ENCODE measurements around the gene HBS1L.

The HBS1L gene

DNA sequence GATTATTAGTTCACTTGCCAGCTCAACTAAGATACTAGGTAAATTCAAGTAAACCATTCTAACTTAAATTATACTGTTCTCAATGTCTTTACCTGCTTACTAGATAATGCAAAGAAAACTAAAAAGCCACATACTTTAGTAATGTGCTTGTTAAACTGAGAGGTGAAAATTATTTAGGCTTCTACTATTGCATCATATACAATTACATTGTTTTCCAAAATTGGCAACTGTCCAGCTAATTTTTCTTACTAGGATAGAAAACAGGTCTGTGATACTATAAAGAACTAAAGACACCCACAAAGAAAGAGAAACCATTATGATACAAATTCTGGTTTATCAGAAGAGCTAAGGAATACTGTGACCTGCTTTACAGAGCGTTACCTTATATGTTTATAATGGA lies 59.1 kb downstream of the HBS1L start:
- no peak for DNase-seq

DNA sequence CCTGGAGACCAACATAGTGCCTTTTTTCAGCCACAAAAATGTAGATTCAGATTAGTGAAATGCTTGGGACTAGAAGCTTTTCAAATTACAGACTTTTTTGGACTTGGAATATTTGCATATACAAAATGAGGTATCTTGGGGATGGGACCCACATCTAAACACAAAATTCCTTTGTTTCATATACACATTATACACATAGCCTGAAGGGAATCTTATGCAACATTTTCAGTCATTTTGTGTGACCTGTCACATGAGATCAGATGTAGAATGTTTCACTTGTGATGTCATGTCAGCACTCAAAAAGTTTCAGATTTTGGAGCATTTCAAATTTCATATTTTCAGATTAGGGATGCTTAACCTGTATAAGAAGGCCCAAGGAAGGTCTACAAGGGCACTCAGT lies 60.2 kb downstream of the HBS1L start:
- DNase-seq: no peak

DNA sequence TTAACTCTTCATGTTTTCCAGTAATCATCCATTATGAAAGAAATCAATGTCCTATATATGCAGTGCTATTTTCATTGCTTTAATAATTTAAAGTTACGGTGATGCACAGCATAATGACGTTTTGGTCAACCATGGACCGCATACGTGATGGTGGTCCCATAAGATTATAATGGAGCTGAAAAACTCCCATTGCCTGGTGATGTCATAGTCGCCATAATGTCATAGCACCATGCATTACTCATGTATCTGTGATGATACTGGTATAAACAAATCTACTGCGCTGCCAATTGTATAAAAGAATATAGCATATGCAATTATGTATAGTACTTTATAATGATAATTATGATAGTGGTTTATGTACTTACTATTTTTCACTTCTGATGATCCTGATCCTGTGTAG lies 62.5 kb downstream of the HBS1L start:
- no peak for DNase-seq

DNA sequence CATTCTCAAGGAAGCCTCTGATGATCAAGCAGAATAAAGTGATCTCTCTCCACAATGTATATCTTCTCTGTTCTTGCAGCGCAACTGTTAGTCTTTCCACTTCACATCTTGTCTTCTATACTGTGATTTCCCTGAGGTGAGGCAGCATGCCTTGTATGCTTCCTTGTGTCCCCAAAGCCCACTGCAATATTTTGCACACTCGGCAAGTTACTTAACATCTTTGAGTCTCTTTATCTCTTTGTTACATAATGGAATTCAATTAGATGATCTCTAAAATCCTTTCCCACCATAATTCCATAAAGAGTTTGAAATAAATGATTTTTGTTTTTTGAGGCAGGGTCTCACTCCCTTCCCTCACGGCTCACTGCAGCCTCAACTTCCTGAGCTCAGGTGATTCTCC lies 64.4 kb downstream of the HBS1L start:
- DNase-seq: no peak

DNA sequence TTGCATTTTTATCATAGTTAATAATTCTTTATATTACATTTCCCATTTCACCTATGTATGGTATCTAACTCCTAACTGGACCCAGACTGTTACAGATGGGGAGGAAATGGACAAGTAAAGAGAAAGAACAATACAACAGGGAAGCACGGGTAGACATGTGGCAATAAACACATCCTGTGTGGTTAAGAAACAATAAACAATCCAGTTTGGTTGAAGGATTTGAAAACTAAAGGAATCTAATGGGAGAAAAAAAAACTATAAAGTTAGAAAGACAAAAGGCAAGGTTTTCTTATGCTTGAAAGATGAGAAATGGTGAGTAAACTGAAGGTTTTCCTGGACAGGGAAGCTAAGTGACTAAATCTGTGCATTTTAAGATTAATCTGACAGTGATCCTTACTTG lies 69.8 kb downstream of the HBS1L start:
- no peak for DNase-seq

DNA sequence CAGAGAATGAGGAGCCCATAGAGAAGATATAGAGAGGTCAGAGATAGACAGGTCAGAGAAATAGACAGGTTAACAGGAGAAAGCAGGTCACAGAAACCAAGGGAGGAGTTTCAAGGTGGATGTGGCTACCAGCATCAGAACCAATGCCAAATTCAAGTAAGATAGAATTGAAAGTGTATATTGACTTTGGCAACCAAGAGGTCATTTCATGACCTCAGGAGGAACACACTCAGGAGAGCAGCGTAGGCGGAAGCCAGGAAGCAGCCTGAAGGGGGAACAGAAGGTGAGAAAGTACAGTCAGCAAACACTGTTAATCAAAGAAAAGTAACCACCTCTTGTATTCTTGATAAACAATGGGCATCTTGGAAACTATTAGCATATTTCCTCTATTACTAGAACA lies 70.8 kb downstream of the HBS1L start:
- DNase-seq: no peak

DNA sequence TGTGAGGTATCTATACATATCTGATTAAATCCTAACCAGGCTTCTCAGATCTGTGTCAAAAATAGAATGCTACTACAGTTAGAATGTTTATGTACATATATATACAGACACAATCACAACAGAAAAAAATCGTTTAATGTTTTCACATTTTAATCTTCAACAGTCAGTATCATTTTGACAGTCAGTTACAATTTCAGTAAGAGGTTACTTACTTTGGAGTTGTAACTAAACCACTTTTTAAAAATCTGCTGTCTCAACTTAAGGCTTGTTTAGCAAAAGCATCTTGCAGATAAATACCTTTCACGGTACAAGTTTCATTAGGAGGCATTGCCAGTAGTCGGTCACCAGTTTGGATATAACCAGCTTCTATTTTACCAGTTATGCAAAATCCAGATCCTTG lies 72.5 kb downstream of the HBS1L start:
- no peak for DNase-seq

DNA sequence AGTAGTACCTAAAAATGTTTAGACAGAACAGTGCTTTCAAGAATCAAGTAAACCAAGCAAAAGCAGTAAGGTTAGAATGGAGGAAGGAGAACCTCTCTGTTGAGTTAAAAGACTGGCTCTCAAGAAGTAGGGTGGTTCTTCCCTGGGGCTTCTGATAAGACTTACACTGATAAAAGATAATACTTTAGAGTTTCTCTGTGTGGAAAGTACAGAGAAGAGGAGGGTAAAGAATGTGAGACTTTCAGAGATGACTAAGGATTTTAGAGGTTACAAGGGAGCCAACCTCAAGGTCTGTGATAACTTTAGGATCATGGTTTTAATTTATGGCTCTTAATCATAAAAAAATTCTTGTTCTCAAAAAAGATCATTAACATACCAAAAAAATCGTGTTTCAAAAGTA lies 73.8 kb downstream of the HBS1L start:
- no peak for DNase-seq

DNA sequence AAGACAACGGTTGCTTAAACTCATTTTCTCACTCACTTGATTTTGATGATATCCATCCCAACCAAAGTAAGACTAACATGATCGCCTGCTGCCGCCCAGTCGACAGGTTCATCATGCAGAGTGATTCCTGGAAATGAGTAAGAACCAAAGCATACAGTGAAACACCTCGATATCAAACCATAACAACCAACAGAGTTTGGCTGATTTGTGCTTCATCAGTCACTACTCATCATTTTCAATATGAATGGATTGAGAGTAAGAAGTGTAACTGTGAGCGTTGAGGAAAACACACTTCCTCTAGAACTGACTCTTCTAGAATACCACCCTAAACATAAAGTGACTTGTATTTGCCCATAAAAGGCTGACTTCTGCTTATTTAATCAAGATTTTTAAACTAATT lies 75.5 kb downstream of the HBS1L start:
- no peak for DNase-seq

DNA sequence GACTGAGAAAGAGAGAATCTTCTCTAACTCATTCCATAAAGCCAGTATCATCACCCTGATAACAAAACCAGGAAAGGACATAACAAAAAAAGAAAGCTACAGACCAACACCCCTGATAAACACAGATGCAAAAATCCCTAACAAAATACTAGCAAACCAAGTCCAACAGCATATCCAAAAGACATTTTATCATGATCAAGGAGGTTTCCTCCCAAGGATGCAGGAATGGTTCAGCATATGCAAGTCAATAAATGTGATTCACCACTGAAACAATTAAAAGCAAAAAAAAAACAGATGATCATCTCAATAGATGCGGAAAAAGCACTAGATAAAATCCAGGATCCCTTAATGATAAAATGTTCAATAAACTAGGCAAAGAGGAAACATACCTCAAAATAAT lies 80.3 kb downstream of the HBS1L start:
- DNase-seq: no peak

DNA sequence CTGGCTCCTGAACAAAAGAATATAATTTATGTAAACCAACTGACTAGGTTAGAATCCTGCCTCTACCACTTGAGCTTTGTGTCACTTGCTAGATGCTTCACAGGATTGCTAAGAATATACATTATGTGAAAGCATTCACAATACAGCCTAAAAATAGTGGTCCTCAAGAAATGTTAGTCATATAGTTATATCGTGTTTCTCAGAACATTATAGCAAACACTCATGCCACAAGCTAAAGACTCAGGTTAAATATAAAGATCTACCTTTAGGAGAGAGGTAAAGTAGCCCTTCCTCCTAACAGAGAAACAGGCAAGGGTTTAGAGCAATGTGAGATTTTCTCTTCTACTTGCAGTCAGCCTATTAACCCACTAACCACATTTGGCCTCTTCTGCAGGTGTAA lies 86.9 kb downstream of the HBS1L start:
- DNase-seq: no peak

DNA sequence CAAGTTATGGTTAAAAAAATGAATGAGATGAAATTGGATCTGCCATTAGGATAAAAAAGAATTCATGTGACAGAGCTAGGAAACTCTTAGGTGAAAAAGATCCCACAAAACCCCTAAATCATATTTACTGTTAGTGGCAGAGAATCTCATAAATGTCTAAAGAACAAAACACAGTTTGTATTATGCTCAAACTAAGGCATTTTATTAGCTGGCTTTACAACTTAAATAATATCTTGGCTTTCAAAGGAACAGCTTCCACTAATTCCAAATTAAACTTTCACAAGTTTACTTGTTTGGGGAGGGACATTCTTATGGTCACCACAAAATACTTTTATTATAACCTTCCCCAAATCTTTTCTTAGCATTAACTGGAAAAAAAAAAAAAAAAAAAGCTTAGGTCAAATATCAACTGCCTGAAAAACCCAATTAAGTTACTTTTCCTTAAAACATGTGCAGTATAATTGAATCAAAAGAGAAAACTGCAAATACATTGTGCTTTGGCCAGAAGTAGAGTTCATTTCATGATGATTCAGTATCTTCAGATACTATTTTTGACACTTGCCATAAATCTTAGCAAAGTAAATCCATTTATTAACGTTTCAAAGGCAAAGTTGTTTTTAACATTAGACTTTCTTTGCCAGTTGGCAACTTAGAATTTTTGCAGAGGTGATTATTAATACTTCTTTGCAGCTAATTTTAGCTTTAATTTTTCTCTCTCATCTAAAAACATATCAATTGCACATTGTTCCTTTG lies 90.0 kb downstream of the HBS1L start:
- no peak for DNase-seq

DNA sequence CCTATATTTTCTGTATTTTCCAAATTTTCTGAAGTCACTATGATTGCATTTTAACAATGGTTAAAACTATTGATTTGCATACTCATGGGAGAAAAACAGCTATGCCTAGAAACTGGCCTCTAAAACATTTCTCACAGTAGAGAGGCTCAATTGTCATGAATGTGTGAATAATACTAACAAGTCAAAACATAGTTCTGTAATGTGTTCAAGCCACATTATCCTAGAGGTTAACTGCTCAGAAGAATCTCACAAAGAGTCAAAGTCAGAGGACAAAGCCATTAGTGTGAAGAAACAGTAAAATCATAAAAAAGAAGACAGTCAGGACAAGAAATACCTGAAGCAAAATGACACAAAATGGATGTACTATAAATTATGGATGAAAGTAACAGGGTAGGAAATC lies 92.2 kb downstream of the HBS1L start:
- no peak for DNase-seq

DNA sequence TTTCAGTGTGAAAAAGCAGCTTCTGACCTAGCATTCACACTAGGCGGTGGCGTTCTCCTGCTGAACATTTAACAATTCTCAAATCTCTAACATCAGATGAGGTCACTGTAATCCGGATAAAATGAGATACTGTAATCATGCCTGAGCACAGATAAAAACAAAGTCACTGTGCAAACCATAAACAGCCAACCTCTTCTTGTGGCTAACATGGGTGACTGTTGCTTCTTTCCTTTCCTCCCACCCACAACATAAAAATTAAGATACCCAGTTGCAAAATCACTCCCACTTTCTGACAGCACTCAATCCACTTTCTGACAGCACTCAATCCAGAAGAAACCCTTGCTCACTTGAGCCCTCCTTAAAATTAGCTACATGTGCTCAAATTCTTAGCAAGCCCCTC lies 93.3 kb downstream of the HBS1L start:
- DNase-seq: no peak

DNA sequence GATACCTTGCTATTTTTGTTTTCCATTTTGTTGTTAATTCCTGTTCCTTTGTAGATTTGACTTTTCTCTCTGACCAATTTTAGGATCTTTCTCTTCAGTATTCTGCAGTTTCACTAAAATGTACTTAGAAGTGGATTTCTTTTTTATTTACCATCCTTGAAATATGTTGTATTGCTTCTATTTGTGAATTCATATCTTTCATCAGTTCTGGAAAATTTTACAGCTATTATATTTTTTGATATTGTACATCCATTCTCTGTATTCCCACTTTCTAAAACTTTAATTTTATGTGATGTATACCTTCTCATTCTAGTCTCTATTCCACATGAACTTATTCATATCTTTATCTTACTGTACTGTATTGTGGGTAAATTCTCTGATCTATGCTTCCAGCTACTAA lies 95.0 kb downstream of the HBS1L start:
- no peak for DNase-seq

DNA sequence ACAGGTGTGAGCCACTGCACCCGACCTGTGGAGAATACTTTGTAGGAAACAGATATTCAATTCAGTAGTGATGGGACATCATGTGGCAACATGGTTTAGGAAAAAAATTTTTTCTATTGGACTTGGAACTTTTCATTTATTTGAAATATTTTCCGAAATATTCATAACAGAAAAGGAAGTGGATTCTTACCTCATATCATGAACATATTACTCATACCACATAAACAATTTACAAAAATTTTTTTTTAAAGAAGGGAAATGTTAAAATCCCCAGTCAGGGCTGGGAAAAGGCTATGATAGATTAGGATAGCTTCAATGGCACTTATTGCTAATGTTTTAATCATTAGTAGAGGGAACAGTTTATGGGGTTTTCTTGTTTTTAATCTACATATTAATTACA lies 97.9 kb downstream of the HBS1L start:
- no peak for DNase-seq

DNA sequence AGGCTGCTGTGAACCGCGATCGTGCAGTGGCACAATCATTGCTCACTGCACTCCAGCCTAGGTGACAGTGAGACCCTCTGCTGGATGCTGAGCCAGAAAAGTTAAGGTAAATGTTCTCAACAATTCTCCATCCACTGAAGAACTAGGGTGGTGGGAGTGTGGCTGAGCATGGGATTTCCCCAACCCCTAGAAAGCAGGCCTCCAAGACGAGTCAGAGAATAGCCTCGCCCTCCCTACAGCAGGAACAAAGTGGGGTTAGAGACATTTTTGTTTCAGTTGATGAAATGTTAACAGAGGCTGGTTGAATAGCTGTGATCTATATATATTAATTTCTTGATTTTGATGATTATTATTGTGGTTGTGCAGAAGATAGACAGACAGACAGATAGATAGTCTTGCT lies 98.6 kb downstream of the HBS1L start:
- no peak for DNase-seq

DNA sequence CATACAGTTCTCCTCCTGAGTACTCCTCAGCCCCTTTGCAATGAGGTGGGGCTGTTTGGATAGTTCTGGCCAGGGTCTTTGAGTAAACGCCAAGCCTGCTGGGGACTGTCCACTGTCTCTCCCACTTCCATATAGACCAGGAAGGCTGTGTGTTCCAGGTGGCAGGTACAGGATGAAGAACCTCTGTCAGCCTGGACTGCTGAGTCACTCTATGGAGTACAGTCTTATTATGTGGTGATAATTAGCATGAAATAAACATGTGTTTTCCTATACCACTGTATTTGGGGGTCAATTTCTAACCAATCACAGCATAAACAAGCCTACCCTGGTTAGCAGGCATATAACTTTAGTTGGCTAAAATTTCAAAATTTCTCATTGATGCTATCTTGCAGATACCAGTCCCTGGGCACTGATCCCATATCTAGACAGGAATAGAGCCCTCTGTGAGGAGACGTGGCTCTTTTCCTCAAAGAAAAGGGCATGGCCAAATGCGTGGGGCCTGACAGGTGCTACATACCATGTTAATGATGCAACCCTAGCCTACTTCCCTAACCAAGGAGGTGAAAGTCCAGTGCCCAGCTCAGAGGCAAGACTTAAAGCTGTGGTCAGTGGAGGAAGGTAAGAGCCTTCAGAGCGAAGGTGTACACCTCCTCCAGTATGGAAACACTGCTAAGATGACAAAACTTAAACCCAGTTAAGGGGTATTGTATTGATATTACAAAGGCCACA lies 100.2 kb downstream of the HBS1L start:
- DNase-seq: no peak

DNA sequence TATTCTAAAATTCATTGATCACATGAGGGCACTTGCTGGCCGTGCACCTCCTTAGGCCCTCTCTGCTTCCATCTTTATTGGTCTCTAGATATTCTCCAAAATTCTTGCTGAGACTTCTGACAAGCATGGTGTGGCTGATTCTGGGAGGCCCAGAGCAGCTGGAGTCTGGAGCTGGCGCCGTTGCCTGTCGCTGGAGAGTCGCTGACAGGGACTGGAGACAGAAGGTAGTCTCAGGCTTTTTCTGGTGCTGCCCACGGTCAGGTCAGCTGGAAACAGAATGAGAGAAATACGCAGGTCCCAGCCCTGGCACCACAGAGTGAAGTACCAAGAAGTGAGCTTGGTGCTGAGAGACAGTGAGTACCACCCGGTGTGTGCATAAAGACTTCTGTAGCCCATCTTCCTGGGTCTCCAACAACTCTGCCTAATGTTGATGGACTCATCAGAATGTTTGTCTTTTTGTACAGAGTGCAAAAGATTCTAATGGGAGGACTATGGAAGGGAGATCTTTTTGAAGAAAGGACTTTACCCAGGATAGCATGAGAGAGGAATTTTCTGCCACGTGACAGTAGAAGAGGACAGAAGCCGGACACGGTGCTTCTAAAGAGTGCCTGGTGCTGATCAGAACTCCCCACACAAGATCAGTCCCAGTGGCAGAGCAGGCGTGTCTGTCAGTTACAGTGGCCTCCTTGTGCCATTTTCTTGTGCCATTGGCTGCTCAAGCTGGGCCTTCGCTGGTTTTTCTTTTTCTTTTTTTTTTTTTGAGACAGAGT lies 102.9 kb downstream of the HBS1L start:
- no peak for DNase-seq

DNA sequence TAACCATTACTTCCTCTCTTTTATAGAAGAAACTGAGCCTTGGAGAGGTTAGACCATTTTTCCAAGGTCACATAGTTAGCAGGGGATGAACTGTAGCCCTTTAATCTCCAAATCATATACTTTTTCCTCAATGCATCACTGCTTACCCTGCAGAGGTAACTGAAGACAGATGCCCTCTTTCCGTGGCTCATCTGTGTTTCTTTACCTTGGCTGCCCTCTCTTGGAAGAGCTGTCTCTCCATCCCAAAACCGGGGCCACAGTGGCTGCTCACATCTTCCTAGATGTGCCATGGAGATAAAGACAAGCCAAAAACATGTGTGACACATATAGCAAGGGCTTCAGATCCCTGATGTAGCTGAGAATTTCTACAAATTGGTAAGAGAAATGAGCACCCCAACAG lies 104.1 kb downstream of the HBS1L start:
- DNase-seq: no peak

DNA sequence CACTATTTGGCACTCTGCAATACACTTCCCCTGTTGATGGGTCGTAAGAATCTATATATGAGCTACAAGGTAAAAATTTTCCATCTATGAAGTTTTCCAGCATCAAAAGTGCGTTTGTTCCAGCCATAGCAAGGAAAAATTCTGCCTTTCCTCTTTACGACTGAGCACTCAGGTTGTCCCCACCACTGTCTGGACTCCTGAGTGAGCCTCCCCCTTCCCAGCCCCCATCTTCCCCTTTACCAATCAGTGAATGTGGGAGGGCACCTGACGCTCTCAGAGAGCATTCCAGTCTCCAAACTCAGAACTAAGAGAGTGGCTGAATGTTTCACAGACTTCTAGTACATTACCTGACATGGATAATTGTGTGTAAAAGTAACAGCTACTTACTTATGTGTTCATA lies 104.7 kb downstream of the HBS1L start, which contains the start of gene ALDH8A1:
ALDH8A1 (minus strand) TSS at position 175 of the 400 bp plus-strand sequence; CDS start at position 127, 48 bp downstream.
- DNase-seq: no peak

DNA sequence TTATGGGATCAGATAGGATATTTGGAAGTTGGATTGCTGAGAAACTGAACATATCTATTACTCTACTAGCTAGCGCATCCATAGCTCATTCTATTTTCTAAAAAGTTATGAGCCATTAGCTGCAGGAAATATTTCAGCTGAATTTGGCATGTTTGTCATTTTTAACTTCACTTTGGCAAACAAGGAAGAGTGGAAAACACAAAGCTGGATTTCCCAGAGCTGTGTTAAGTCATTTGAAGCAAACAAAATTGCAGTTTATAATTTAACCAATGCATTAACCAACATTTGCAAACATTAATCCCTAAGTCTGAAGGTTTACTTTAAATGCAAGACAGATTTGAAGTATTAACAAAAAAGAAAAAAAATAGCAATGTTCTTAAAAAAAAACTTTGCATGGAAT lies 105.9 kb downstream of the HBS1L start:
- DNase-seq: no peak

DNA sequence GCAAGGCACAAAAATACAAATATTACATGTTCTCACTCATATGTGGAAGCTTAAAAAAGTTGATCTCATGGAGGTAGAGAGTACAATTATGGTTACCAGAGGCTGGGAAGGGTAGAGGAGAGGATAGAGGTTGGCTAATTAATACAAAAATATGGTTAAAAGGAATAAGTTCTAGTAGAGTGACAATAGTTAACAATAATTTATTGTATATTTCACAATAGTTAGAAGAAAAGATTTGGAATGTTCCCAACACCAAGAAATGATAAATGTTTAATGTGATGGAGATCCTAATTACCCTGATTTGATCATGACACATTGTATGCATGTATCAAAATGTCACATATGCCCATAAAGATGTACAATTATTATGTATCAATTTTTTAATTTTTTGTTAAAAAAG lies 106.5 kb downstream of the HBS1L start:
- DNase-seq: no peak

DNA sequence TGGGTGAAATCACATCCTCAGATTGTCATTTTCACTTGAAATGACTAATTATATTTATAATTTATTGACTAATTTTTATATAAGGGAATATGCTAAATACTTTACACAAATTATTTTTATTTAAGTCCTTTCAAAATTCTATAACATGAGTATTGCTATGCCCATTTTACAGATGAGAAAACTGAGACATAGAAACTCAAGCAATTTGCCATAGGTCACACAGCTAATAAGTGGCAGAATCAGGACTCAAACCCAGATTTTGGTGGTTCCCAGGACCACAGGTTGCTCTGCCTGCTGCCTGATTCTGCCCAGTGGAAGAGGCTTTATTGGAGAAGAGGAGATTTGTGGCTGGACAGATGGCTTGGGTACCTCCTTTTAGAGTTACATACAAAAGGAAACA lies 109.6 kb downstream of the HBS1L start:
- DNase-seq: no peak

Data from NCI-H510A (cell line).